ENCODE data around the gene DNAAF1. TPM values are rescaled to one million over a fixed set of nuclear protein-coding genes. Genes with fewer than 3 reads are reported as not detected.

DNAAF1 gene
- total and polyA plus RNA-seq, 2 donors (not counting 3 experiments of a cell fraction or from before 2014, with no cell fraction given): 0.01 TPM; not detected in 1

GRCh38 chr16:84225126-84225525 is 80.0 kb downstream of the DNAAF1 start:
- Histone ChIP-seq H3K9ac (replicated peaks; ENCODE audit: extremely low read depth, insufficient read depth, low read length) (no peak overlapping the region), H3K79me2 (ENCODE audit: control insufficient read depth, insufficient read depth, low read length) (no peaks in the 10 kb centered on the region), H3K9me3 (replicated peaks; ENCODE audit: control insufficient read depth, insufficient read depth, low read length) (no peaks in the 10 kb centered on the region), H4K20me1 (replicated peaks; ENCODE audit: control insufficient read depth, extremely low read depth, insufficient read depth, low read length) (no peaks in the 10 kb centered on the region), H3K4me1 (ENCODE audit: control insufficient read depth, extremely low read depth, insufficient read depth, low read length) (peaks cover 5% of the 10 kb centered on the region), H3K9me1 (replicated peaks; ENCODE audit: control insufficient read depth, extremely low read depth, insufficient read depth, low read length) (no peaks in the 10 kb centered on the region), H2AFZ (ENCODE audit: low read depth, low read length) (no peak overlapping the region), H3K27me3 (ENCODE audit: control insufficient read depth in 2 of 2, insufficient read depth in 2 of 2, low read length in 2 of 2) (peaks cover 0 to 2% of the 10 kb centered on the region in 2 experiments), H3K36me3 (ENCODE audit: control insufficient read depth in 2 of 2, extremely low read depth in 1 of 2, insufficient read depth in 2 of 2, low read length in 2 of 2) (no peaks in the 10 kb centered on the region), H3K4me2 (ENCODE audit: insufficient read depth, low read length) (no peak overlapping the region), H3K4me3 (replicated peaks in 1 of 3; ENCODE audit: insufficient read depth in 1 of 3, low read depth in 1 of 3, low read length in 3 of 3) (no peak overlapping the region), H3K27ac (ENCODE audit: insufficient read depth, low read depth, low read length) (no peak overlapping the region)
- CTCF ChIA-PET: no interaction called here
- dilution Hi-C loops (cut with MboI; ENCODE audit: extremely low pct_ligation_motif_present, low sequenced_read_pairs) (loop anchor here (25.0 kb wide), 1 partner anchor 187 kb away; no protein-coding TSS in a partner anchor), intact Hi-C loops (cut with micrococcal nuclease) (no loop called here)
- DNase-seq (ENCODE audit: low read depth, low spot score) (no peak), FAIRE-seq (no peak)
- TF ChIP-seq JUN (IDR thresholded peaks at IDR 0.05; ENCODE audit: borderline replicate concordance, insufficient read depth, insufficient read length, low read depth) (no peak), FOS (IDR thresholded peaks at IDR 0.05; ENCODE audit: borderline replicate concordance, insufficient read depth, low read length) (no peak), MYC (IDR thresholded peaks at IDR 0.05; ENCODE audit: low read depth, low read length) (no peak), EZH2 (IDR thresholded peaks at IDR 0.05; ENCODE audit: borderline replicate concordance, low read depth, low read length, severe bottlenecking) (no peak), POLR2A (IDR thresholded peaks at IDR 0.05; ENCODE audit: low read depth, low read length) (no peak), CTCF (IDR thresholded peaks at IDR 0.05; ENCODE audit: extremely low read depth in 1 of 2, insufficient read depth in 1 of 2, low read depth in 1 of 2, low read length in 2 of 2) (no peak), GATA2 (IDR thresholded peaks at IDR 0.05; ENCODE audit: insufficient read depth, insufficient read length, low read depth, low read length) (no peak), POLR2AphosphoS5 (IDR thresholded peaks at IDR 0.05; ENCODE audit: insufficient read depth, low read depth, low read length) (no peak), MAX (IDR thresholded peaks at IDR 0.05; ENCODE audit: insufficient read depth, insufficient read length) (no peak)
- BruUV-seq (replicated peaks): no TSS peak
- POLR2A ChIA-PET: no interaction called here
